Measurements from ENCODE around the gene MEIS3. TPM values are rescaled to one million over a fixed set of nuclear protein-coding genes. Genes with fewer than 3 reads are reported as not detected.
A peak's percentile ranks its signal among the peaks of the same experiment; 100 is the strongest.

The MEIS3 gene
- total and polyA plus RNA-seq, 4 donors: 3.8 to 10.2 (median 7.9) TPM

DNA sequence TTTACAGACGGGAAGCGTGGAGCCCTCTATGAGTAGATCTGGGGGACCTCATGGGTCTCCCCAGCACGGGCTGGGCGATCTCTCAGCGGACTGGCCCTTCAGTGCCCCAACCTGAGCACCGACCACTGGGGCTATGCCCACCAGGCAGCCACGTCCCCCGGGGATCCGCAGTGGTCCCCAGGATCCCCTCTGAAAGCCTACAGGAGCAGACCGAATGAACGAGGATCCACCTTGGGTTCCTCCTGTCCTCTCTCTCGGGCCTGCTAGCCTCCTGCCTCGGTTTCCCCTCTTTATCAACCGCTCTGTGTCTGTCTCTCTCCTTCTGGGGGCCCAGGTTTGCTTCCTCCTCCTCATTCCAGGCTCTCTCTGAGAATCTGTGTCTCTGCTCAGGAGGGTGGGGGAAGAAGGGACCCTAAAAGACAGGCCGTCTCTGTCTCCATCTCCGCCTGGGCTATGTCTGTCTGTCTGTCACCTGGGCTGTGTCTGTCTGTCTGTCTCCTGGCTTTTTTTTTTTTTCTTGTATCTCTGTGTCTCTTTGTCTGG is 2.0 kb upstream of the MEIS3 start:
- Histone ChIP-seq H3K9me3 (ENCODE audit: control insufficient read depth in 4 of 4, insufficient read depth in 3 of 4, low read length in 3 of 4) (peaks cover 0 to 4% (median 0%) of the 10 kb centered on the region in 4 donors), H3K9ac (ENCODE audit: insufficient read depth in 1 of 2, low read length in 2 of 2) (no peak overlapping the region), H3K27me3 (ENCODE audit: control insufficient read depth in 3 of 3, insufficient read depth in 3 of 3, low read length in 2 of 3) (peaks cover 2 to 75% (median 32%) of the 10 kb centered on the region in 3 donors), H3K4me1 (ENCODE audit: control insufficient read depth in 5 of 5, insufficient read depth in 5 of 5, low read length in 5 of 5) (peaks cover 0 to 11% (median 0%) of the 10 kb centered on the region in 5 donors), H3K36me3 (ENCODE audit: control insufficient read depth in 4 of 4, insufficient read depth in 4 of 4, low read length in 4 of 4) (no peaks in the 10 kb centered on the region), H3K4me3 (no peak overlapping the region), H3K27ac (ENCODE audit: low read depth in 1 of 2, low read length in 1 of 2) (no peak overlapping the region)
- DNase-seq: no peak
- ATAC-seq (ENCODE audit: insufficient read depth, low FRiP score): no peak
- TF ChIP-seq, protein P1, sequence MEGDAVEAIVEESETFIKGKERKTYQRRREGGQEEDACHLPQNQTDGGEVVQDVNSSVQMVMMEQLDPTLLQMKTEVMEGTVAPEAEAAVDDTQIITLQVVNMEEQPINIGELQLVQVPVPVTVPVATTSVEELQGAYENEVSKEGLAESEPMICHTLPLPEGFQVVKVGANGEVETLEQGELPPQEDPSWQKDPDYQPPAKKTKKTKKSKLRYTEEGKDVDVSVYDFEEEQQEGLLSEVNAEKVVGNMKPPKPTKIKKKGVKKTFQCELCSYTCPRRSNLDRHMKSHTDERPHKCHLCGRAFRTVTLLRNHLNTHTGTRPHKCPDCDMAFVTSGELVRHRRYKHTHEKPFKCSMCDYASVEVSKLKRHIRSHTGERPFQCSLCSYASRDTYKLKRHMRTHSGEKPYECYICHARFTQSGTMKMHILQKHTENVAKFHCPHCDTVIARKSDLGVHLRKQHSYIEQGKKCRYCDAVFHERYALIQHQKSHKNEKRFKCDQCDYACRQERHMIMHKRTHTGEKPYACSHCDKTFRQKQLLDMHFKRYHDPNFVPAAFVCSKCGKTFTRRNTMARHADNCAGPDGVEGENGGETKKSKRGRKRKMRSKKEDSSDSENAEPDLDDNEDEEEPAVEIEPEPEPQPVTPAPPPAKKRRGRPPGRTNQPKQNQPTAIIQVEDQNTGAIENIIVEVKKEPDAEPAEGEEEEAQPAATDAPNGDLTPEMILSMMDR (IDR thresholded peaks at IDR 0.05; ENCODE audit: control extremely low read depth, extremely low read depth): no peak
- WGBS, 2 donors: 7% methylated on average over 16 of the region's 16 CpGs

DNA sequence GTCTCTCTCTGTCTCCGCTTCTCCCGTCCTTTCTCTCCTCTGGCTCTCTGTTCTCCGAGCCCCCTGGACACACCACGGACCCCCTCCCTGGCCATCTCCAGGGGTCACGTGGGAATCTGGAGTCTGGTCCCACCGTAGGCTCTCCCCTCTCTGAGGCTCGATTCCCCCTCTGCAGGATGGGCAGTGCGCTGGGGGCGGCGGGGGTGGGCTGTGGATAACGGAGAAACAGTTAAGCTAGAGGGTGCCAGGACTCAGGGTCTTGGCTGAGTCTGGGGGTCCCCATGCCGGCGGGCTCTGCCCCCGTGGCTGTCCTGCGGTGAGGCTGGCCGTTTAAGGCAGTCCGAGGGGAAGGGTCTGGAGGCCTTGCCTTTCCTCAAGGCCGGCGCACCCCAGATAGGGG is 462 bp upstream of the MEIS3 start:
- WGBS, 2 donors: 4 to 9% methylated on average over 19 of the region's 19 CpGs

DNA sequence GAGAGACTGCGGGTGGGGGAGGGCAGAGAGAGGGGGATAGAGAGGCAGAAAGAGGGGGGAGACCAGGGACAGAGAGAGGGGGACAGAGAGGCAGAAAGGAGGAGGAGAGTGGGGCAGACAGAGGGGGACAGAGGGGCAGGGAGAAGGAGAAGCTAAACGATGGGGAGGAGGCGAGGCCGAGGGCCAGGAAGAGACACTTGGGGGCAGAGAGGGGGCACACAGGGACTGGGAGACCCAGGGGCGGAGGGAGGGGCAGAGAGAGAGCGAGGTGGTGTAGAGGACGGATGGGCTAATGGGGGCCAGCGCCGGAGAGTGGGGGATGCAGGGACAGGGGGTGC is 666 bp downstream of the MEIS3 start:
- peaks cover 0 to 5% (median 3%) of the 10 kb centered on the region in 4 donors for H3K36me3 ChIP-seq (ENCODE audit: control insufficient read depth in 4 of 4, insufficient read depth in 4 of 4, low read length in 4 of 4)
- ATAC-seq (ENCODE audit: insufficient read depth, low FRiP score) (no peak), DNase-seq (peak in 1 of 3 donors; percentile 24)
- H3K9ac ChIP-seq (ENCODE audit: insufficient read depth in 1 of 2, low read length in 2 of 2): no peak overlapping the region
- WGBS, 2 donors: 0 to 2% methylated on average over 9 of the region's 9 CpGs
- peaks cover 0 to 7% (median 0%) of the 10 kb centered on the region in 4 donors for H3K9me3 ChIP-seq (ENCODE audit: control insufficient read depth in 4 of 4, insufficient read depth in 3 of 4, low read length in 3 of 4)
- peaks cover 0 to 11% (median 0%) of the 10 kb centered on the region in 5 donors for H3K4me1 ChIP-seq (ENCODE audit: control insufficient read depth in 5 of 5, insufficient read depth in 5 of 5, low read length in 5 of 5)
- peaks cover 3 to 67% (median 29%) of the 10 kb centered on the region in 3 donors for H3K27me3 ChIP-seq (ENCODE audit: control insufficient read depth in 3 of 3, insufficient read depth in 3 of 3, low read length in 2 of 3)
- TF ChIP-seq, protein P1 (IDR thresholded peaks at IDR 0.05; ENCODE audit: control extremely low read depth, extremely low read depth): no peak
- H3K27ac ChIP-seq (ENCODE audit: low read depth in 1 of 2, low read length in 1 of 2): no peak overlapping the region
- H3K4me3 ChIP-seq: no peak overlapping the region

More for the DNA sequence above, 462 bp upstream of the MEIS3 start:
- no peaks in the 10 kb centered on the region for H3K36me3 ChIP-seq (ENCODE audit: control insufficient read depth in 4 of 4, insufficient read depth in 4 of 4, low read length in 4 of 4)
- H3K4me1 ChIP-seq (ENCODE audit: control insufficient read depth in 5 of 5, insufficient read depth in 5 of 5, low read length in 5 of 5): peaks cover 0 to 11% (median 0%) of the 10 kb centered on the region in 5 donors
- no peak overlapping the region for H3K9ac ChIP-seq (ENCODE audit: insufficient read depth in 1 of 2, low read length in 2 of 2)
- H3K9me3 ChIP-seq (ENCODE audit: control insufficient read depth in 4 of 4, insufficient read depth in 3 of 4, low read length in 3 of 4): peaks cover 0 to 4% (median 0%) of the 10 kb centered on the region in 4 donors
- no peak for ATAC-seq (ENCODE audit: insufficient read depth, low FRiP score)
- peaks cover 3 to 76% (median 32%) of the 10 kb centered on the region in 3 donors for H3K27me3 ChIP-seq (ENCODE audit: control insufficient read depth in 3 of 3, insufficient read depth in 3 of 3, low read length in 2 of 3)
- no peak overlapping the region for H3K4me3 ChIP-seq
- TF ChIP-seq, protein P1 (IDR thresholded peaks at IDR 0.05; ENCODE audit: control extremely low read depth, extremely low read depth): no peak
- no peak overlapping the region for H3K27ac ChIP-seq (ENCODE audit: low read depth in 1 of 2, low read length in 1 of 2)
- DNase-seq: no peak
